Stimulated activated CD4-positive, alpha-beta T cell treated with anti-CD3 and anti-CD28 coated beads, TNF-alpha, amount 100 ng/mL, for 4 hours (primary cell): ENCODE measurements around the gene MICAL3.

Experiments
- DNase-seq, 3 experiments: peaks; one replicate each; pipeline ENCODE4 v3.0.0-alpha.2; 2020; ENCODE audit warnings: low read depth in 3 of 3

MICAL3 gene

GRCh38 chr22:17846326-17846992, 177.9 kb downstream of the MICAL3 start:
- DNase-seq = no peak

DNA sequence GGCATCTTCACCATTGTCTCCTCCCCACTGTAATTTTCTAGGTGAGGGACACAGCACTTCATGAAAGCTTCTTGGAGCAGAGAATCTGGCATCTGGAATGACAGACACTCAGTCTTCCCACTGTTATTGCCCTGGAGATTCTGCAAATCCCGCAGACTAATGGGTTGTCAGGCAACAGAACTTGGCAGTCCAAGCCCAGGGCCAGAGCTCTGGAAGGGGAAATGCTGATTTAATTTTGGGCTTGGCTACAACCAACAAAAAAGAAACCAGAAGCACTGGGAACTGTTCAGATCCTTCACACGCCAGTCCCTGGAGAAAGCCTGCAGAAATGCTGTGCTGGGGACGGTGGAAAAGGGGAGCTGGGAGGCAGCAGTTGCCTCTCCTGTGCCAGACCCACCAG, 178.6 kb downstream of the MICAL3 start:
- DNase-seq = no peak

DNA sequence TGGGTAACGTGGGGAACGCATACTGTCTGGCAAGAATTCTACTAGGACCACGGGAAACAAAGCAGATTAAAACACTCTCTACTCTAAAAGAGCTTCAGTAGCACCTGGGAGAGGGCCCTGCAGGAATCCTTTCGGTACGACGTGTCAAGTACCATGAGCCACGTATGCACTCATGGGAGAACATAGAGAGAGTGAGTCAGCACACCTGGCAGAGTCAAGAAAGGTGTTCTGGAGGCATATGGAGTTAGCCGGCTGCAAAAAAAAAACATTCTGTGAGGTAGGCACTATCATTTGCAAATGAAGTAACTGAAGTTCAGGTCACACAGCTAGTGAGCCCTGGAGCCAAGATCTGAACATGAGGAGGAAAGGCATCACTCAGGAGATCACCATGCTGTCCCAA, 179.0 kb downstream of the MICAL3 start:
- no peak for DNase-seq

- no peak for DNase-seq
Observed at GRCh38 chr22:17844150-17844549, 180.2 kb downstream of the MICAL3 start.

DNA sequence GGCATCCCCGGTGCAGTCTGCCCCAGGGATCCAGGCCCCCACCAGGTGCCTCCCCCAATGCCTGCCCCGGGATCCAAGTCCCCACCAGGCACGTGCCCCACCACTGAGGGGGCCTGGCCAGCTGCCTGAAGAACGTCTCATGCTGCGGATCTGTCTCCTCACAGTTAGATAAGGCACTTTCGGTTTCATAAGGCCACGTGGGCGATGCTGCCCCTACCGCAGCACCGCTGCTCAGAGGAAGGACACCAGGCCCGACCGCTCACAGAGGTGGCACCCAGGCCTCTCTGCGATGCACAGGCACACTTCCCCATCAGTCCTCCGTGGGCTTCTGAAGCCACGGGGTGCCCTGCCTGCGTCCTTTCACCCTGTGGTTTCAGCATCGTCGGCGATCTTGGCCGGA, 182.0 kb downstream of the MICAL3 start:
- peak in 1 of 3 experiments; percentile 17 for DNase-seq

DNA sequence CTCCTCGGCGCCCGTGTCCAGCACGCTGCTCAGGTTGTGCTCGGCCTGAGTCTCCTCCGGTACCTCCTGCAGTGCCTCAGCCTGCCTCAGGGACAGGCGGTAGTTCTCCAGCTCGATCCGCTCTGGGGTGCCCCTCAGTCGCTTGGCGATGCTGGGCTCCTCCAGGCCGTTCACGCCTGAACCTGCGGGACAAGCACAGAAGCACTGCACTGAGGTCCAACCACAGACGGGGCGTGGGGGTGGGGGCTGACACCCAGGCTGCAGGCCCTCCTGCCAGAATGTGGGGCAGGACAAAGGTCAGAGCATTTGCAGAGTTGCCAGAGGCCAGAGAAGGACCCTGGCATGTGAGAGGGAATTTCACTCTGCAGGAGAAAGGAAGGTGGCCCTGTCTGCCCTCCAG, 182.5 kb downstream of the MICAL3 start:
- DNase-seq = no peak

DNA sequence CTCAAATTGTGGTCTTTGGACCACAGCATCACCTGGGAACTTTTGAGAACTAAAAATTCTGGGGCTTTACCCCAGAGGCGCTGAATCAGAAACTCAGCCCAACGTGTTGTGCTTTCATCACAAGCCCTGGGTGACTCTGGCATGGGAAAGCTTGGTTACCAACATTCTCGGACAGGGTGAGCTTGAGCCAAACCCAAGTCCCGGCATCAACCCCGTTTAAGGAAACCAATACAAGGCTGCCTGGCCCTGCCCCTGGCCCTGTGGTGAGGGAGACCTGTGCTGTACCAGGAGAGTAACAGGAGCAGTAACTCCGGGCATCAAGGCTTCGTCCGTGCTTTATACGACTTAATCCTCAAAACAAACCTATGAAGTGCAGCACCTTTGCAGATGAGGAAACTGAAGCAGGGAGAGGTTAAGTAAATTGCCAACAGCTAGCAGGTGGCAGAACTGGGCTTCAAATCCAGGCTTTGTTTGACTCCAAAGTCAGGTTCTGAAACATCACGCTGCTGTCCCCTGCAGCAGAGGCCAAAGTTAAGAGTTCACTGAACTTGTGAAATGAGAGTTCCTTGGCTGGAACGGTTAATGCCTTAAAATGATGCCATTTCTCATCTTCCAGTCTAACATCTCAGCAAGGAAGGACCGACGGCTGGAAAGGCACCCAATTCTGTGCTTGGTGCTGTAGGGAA, 186.0 kb downstream of the MICAL3 start:
- DNase-seq = no peak

DNA sequence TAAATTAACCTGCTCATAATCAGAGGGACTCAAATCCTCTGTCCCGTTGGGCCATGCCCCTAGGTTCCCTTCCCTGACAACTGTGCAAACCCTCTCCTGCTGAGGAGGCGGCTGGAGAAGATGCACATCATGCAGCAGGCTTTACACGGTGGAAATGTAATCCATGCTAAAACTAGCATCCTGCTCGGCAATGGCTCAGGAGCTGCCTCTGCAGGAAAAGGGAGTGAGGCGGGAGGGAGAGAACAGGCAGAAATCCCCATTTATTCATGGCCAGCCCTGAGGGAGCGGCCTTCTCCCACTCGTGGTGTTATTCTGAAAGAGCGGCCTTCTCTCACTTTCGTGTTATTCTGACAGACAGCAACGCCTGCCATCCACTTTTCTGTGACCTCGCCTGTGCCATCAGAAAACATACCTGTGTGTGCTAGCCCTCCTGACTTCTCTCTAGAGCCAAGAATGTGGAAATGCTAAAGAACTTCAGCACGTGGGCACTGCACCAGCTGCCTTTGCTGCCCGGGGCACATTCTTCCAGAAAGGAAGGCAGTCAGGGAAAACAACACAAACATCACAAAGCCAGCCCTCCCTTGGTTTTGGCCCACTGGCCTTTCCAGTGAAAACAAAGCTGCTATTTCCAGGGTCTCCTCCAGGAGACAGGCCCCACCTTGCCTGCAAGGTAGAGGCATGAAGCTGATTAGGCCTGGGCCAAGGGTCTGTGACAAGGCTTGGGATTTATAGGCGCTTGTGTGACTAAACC, 187.2 kb downstream of the MICAL3 start:
- DNase-seq = no peak

DNA sequence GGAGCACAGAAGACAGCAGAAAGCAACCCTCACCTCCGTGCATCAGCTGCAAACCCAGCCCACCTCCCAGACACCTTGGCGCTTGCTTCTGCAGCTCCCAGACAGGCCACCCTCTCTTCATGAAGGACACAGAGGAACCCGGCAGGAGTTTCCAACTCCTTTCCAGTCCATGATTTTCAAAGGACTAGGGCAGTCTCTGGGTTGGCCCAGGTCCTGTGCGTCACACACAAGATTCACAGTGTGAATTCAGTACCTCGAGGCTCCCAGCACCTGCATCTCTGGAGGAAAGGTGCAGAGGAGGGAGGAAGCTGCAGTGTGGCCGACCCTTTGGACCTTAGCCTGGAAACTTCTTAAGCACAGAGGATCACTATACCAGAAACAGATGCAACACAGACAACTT, 189.1 kb downstream of the MICAL3 start:
- no peak for DNase-seq

DNA sequence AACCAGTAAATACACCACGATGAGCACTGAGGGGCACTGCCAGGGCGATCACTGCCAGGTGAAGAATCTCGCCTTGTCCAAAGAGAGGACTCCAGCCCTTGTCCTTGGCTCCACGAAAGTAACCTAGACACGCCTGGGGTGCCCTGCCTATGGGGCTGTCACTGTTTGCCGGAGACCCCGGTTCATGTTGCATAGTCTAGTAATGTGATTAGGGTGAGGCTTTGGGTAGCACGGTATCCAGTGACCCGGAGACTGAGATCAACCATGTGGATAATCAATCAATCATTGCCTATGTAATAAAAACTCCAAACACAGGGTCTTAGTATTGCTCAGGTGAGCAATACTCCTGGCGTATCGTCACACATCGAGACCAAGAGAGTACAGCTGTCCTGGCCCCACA, 190.9 kb downstream of the MICAL3 start:
- no peak for DNase-seq

DNA sequence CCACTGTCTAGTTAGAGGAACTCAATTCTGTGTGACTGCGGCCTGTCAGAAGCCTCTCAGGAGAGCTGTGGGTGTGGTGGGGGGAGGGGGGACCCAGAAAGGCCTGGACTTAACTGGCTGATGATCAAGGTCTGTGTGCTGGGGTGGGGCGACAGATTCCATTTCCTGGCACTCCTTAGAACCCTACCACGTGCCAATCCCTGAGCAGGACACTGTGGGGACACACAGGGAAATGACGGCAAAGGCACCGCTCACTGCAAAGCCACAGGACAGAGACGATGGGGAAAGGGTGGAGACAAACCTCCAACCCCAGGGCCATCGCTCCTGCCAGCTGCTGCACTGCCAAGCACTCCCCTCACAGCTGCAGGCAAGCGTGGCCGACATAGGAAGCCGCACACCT, 191.7 kb downstream of the MICAL3 start:
- no peak for DNase-seq

DNA sequence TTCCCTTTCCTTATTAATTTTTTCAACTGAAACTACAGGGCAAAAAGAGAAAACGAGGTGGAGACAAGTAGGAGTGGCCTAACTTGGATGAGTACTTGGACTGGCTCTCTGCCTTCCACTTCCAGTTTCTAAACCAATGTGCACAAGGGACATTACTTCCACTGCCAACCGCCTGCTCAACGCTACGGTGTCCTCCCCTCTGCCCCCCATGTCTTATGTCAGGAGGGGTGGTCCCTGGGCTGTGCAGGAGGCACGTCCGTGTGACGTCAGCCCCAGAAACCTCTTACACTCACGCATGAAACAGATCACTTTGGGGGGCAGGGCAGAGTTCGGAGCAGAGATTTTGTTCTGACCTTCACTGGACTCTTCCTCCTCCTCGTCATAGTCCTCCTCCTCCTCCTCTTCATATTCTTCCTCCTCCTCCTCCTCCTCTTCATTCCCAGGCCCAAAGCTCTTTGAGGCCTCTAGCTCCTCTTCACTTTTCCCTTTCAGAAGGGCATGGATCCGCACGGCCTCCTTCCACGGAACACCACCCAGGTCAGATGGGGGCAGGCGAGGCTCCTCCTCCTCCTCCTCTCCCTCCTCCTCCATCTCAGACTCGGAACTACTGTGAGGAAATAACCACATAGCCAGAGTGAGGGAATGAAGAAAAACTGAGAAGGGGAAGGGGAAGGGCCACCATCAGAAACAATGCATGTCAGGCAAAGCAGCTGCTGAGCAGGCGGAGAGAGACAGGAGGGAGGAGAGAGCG, 192.7 kb downstream of the MICAL3 start:
- no peak for DNase-seq

GRCh38 chr22:17830043-17830961, 194.1 kb downstream of the MICAL3 start:
- DNase-seq = peak; percentile 64 to 65 (median 64)

GRCh38 chr22:17829695-17830042, 194.7 kb downstream of the MICAL3 start:
- no peak for DNase-seq

- no peak for DNase-seq
Observed at GRCh38 chr22:17828502-17829080, 195.8 kb downstream of the MICAL3 start.

DNA sequence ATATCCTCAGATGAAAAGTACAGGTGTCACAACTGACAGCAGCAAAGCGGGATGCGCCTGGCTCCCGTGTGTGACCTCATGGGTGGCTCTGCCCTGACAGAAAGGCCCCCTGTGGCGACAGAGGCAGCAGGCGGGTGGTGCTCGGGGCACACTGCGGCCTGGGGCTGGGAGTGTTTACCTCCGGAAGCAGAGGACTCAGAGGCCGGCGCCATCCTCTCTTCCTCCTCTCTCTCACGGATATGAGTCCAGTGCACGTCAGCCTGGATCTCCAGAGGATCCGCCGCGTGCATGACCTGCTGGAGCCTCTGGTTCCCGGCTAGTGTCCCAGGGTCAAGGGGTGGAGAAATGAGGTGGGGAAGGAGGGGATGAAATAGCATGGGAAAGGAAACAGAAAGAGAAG, 196.9 kb downstream of the MICAL3 start:
- no peak for DNase-seq

- no peak for DNase-seq
Observed at GRCh38 chr22:17825876-17826550, 198.3 kb downstream of the MICAL3 start.

DNA sequence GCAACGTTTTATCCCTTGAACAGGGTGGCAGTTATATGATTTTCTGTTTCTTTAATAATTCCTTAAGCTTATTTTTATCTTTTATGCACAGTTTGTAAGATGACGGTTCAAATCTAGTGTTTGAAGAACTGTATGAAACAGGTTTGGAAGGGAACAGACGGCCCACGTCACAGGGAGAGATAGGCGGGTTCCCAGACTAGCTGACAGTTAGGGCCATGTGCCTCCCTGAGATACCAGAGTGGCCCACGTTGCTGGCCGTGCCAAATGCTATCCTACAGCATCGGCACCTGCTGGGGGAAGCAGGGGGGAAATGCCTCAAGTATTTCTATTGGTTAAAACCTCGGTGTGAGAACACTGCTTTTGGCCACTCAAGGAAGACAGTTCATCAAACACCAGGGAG, 199.9 kb downstream of the MICAL3 start:
- DNase-seq = no peak

- DNase-seq = no peak
Observed at GRCh38 chr22:17823964-17824363, 200.4 kb downstream of the MICAL3 start.

DNA sequence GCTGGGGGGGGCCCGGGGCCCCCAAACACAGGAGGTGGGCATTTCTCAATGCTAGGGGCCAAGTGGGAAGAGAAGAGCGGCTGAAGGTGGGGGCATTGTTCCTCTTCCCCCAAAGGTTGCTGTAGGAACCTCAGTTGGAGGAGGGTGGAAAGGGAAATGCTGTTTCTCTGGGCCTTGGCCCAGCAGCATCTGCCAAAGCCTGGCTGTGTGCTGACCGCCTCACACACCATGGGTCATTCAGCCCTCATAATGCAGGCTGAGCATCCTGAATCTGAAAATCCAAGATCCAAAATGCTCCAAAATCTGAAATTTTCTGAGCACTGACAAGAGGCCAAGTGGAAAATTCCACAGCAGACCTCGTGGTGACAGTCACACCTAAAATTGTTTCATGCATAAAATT, 201.1 kb downstream of the MICAL3 start:
- DNase-seq = no peak
